Nephron (organoid): Measurements from ENCODE around the gene SOX8.

Experiments
- H3K27ac Mint-ChIP-seq, 3 experiments: 2 replicates each; pipeline ENCODE4 v1.8.0; 2020; ENCODE audit warnings: mixed read lengths in 3 of 3, mild to moderate bottlenecking in 2 of 3, moderate library complexity in 1 of 3
- H3K27me3 Mint-ChIP-seq: 2 replicates; pipeline ENCODE4 v1.8.0; 2021; ENCODE audit warnings: low read depth, mild to moderate bottlenecking, moderate library complexity, mixed read lengths
- H3K36me3 Mint-ChIP-seq: 2 replicates; pipeline ENCODE4 v1.8.0; 2020; ENCODE audit warnings: low read depth, mixed read lengths
- H3K4me1 Mint-ChIP-seq: 2 replicates; pipeline ENCODE4 v1.8.0; 2020; ENCODE audit warnings: mixed read lengths
- H3K4me3 Mint-ChIP-seq, 3 experiments: 2 replicates each; pipeline ENCODE4 v1.8.0; 2020; ENCODE audit warnings: mild to moderate bottlenecking in 3 of 3, mixed read lengths in 3 of 3, moderate library complexity in 2 of 3
- H3K9me3 Mint-ChIP-seq: 2 replicates; pipeline ENCODE4 v1.8.0; 2020; ENCODE audit warnings: mixed read lengths
- TF ChIP-seq, protein P1 (sequence below), 3 experiments: fragments of 200-600 bp; sonication (generic); IDR thresholded peaks; one replicate each; pipeline ENCODE4 v1.5.0; 2021; ENCODE audit warnings: antibody characterized with exemption in 3 of 3; ENCODE audit not compliant: unreplicated experiment in 3 of 3

SOX8 gene

DNA sequence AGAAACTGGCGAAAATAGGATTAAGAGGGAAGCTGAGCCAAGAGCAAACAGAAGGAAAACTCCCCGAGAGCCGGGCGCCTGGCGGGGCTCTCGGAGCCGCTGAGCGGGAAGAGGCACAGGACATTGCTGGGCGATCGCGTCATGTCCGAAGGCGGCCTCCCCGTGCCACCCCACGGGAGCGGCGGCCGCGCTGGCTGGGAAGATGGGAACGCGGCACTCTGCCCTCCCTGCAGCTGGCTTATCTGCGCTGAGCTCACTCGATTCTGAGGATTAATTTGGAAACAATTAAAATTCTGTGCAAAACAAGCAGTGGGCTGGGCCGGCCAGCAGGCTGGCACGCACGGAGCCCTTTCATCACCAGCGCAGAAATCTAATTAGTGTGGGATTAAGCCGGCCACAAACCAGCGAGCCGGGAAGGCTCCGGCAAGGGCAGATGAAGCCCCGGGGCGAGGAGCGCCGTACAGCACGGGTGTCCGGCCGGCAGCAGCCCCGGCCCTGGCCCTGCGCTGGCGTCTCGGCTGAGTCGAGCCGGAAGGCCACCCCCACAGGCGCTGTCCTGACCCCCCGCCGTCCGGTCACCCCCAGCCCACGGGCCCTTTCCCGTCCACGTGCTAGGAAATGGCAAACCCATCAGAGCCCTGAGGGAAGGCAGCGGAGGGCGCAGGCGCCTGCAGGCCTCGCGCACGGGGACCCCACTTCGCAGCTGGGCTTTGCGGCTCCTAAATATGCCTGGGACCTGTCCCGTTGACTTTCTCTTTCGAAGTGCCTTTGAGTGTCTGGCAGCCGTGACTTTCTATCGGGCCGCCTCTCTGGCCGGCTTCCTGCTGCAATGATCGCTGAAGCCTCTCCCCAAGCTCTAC, 37.9 kb downstream of the SOX8 start:
- H3K27me3 Mint-ChIP-seq: peaks cover 17% of the 10 kb centered on the region
- H3K27ac Mint-ChIP-seq: peak overlapping the region; percentile 40 to 77 (median 56)
- no peaks in the 10 kb centered on the region for H3K36me3 Mint-ChIP-seq
- peak overlapping the region; percentile 8 to 50 (median 41) for H3K4me3 Mint-ChIP-seq
- TF ChIP-seq, protein P1, sequence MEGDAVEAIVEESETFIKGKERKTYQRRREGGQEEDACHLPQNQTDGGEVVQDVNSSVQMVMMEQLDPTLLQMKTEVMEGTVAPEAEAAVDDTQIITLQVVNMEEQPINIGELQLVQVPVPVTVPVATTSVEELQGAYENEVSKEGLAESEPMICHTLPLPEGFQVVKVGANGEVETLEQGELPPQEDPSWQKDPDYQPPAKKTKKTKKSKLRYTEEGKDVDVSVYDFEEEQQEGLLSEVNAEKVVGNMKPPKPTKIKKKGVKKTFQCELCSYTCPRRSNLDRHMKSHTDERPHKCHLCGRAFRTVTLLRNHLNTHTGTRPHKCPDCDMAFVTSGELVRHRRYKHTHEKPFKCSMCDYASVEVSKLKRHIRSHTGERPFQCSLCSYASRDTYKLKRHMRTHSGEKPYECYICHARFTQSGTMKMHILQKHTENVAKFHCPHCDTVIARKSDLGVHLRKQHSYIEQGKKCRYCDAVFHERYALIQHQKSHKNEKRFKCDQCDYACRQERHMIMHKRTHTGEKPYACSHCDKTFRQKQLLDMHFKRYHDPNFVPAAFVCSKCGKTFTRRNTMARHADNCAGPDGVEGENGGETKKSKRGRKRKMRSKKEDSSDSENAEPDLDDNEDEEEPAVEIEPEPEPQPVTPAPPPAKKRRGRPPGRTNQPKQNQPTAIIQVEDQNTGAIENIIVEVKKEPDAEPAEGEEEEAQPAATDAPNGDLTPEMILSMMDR (IDR thresholded peaks at IDR 0.05; ENCODE audit: unreplicated experiment in 3 of 3): no peak
- H3K4me1 Mint-ChIP-seq: peaks cover 27% of the 10 kb centered on the region
- no peaks in the 10 kb centered on the region for H3K9me3 Mint-ChIP-seq

DNA sequence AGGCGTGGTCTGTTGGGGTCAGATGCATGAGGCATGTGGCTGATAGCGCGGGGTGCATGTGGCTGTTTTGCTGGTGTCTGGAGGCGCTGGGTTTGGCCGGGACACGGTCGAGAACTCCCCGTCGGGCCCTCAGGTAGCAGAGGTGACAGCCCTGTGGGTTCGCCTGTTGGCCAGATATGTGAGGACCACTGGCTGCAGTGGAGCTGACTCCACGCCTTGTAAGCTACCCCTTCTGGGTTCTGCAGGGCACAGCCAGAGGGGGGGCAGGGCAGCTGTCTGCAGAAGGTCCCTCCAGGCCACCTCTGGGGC, 38.5 kb downstream of the SOX8 start:
- Mint-ChIP-seq H3K27ac (peak overlapping the region in 2 of 3 experiments; percentile 40 to 77), H3K27me3 (peaks cover 17% of the 10 kb centered on the region), H3K36me3 (no peaks in the 10 kb centered on the region), H3K9me3 (no peaks in the 10 kb centered on the region), H3K4me1 (peaks cover 23% of the 10 kb centered on the region), H3K4me3 (peak overlapping the region in 2 of 3 experiments; percentile 38 to 41)
- TF ChIP-seq, protein P1 (IDR thresholded peaks at IDR 0.05; ENCODE audit: unreplicated experiment in 3 of 3): no peak

DNA sequence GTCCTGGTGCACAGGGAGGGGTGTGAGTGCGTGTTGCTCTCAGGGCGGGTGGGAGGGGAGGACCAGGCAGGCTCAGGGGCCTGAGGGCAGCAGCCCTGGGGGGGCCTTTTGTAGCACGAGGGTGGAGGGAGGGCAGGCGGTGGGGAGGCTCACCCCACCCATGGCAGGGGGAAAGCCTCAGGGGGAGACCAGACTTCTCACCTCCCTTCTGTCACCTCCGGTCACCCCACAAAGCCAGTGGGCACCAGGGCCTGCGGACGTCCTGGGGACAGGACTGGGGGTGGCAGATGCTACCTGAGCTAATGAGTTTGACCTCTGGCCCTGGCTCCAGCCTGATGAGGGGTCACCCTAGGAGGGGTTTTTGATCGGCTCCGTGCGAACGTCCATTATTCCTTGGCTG, 39.0 kb downstream of the SOX8 start:
- Mint-ChIP-seq H3K27ac (no peak overlapping the region), H3K4me1 (peaks cover 20% of the 10 kb centered on the region), H3K27me3 (peaks cover 17% of the 10 kb centered on the region), H3K4me3 (no peak overlapping the region), H3K9me3 (no peaks in the 10 kb centered on the region), H3K36me3 (no peaks in the 10 kb centered on the region)
- TF ChIP-seq, protein P1 (IDR thresholded peaks at IDR 0.05; ENCODE audit: unreplicated experiment in 3 of 3): no peak

DNA sequence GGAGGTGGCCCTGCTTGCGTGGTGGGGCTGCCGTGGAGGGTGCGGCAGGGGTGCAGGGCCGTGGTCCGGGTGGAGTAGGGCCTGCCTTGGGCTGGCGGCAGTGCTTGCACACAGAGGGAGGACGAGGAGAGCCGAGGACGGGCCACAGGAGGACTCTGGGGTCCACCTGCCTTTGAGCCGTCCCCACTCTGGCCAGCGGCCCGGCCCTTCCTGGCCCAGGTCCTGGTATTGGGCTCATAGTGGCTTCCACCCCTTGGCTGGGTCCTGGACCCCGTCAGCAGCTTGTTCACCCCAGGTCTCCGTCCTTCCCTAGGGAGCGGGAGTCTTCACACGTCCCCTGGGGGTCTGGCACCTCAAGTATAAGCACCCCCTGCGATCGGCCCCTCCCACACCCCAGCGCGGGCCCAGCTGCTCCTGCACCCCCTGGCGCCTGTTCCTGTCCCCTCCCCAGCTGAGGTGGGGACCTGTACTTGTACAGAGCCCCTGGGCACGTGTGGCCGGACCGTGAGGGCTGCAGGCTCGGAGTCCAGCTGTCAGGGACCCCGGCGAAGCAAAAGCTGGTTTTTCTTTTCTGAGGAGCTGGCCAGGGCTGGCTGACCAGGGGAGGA, 40.1 kb downstream of the SOX8 start:
- no peak overlapping the region for H3K4me3 Mint-ChIP-seq
- no peak overlapping the region for H3K27ac Mint-ChIP-seq
- peaks cover 22% of the 10 kb centered on the region for H3K27me3 Mint-ChIP-seq
- TF ChIP-seq, protein P1 (IDR thresholded peaks at IDR 0.05; ENCODE audit: unreplicated experiment in 3 of 3): no peak
- H3K4me1 Mint-ChIP-seq: peaks cover 30% of the 10 kb centered on the region
- H3K9me3 Mint-ChIP-seq: no peaks in the 10 kb centered on the region
- no peaks in the 10 kb centered on the region for H3K36me3 Mint-ChIP-seq

DNA sequence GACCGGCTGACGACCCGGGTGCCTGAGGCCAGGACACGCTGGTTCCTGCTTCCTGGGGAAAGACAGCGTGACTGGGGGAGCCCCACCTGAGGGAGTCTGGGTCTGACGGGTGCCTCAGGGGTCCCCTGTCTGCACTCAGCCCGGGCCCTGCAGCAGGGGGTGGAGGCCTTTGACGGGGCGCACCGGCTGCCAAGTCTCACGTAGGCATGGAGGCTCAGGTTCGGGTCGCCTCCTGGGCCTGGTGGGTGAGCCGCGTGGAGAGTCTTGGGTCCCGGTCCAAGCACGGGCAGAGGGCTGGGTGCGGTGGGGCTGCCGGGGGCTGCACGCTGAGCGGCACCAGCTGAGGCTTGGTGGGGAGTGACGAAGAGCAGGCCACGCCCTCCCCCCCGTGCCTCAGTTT, 40.9 kb downstream of the SOX8 start:
- H3K4me3 Mint-ChIP-seq: no peak overlapping the region
- H3K36me3 Mint-ChIP-seq: no peaks in the 10 kb centered on the region
- H3K27ac Mint-ChIP-seq: no peak overlapping the region
- peaks cover 20% of the 10 kb centered on the region for H3K27me3 Mint-ChIP-seq
- peaks cover 34% of the 10 kb centered on the region for H3K4me1 Mint-ChIP-seq
- H3K9me3 Mint-ChIP-seq: no peaks in the 10 kb centered on the region
- TF ChIP-seq, protein P1 (IDR thresholded peaks at IDR 0.05; ENCODE audit: unreplicated experiment in 3 of 3): no peak
